Measurements from ENCODE around the gene OR5K1.

Gene OR5K1

DNA sequence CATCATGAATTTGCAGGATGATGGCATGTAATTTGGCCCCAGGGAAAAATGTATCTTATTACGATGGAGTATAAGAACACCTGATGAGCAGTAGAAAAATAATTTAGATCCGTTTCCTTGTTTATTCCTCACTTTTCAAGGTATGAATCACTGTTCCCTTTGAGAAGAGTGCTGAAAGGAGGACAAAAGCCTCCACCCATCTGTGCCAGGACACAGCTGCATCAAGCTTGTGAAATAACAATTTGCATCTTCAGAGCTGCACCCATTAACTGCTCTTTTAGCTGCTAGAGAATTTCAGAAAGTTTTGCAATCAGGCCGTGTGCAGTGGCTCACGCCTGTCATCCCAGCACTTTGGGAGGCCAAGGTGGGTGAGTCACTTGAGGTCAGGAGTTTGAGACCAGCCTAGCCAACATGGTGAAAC is 50.1 kb downstream of the OR5K1 start:
- TF ChIP-seq, protein P1, sequence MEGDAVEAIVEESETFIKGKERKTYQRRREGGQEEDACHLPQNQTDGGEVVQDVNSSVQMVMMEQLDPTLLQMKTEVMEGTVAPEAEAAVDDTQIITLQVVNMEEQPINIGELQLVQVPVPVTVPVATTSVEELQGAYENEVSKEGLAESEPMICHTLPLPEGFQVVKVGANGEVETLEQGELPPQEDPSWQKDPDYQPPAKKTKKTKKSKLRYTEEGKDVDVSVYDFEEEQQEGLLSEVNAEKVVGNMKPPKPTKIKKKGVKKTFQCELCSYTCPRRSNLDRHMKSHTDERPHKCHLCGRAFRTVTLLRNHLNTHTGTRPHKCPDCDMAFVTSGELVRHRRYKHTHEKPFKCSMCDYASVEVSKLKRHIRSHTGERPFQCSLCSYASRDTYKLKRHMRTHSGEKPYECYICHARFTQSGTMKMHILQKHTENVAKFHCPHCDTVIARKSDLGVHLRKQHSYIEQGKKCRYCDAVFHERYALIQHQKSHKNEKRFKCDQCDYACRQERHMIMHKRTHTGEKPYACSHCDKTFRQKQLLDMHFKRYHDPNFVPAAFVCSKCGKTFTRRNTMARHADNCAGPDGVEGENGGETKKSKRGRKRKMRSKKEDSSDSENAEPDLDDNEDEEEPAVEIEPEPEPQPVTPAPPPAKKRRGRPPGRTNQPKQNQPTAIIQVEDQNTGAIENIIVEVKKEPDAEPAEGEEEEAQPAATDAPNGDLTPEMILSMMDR (IDR thresholded peaks at IDR 0.05; ENCODE audit: low read depth, low read length) = no peak
- no peak overlapping the region for H3K4me3 ChIP-seq (ENCODE audit: low read depth, low read length)

DNA sequence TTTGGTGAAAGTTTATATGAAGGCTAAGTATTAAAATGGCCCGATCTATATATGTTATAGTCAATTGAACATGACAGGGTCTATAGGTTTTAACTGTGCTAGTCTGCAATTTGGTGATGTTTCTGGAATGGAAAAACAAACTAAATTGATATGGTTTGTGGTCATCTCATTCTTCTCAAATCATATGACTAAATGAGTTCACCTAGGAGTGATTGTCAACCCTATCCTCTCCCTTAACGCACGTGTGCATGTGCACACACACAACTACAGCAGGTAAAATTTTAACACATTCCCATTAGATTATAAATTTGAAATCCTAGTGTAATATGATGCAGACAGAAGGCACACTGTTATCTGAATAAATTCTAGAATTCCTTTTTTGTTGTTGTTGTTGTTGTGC is 50.7 kb downstream of the OR5K1 start:
- H3K4me3 ChIP-seq (ENCODE audit: low read depth, low read length) = no peak overlapping the region
- TF ChIP-seq, protein P1 (IDR thresholded peaks at IDR 0.05; ENCODE audit: low read depth, low read length) = no peak

DNA sequence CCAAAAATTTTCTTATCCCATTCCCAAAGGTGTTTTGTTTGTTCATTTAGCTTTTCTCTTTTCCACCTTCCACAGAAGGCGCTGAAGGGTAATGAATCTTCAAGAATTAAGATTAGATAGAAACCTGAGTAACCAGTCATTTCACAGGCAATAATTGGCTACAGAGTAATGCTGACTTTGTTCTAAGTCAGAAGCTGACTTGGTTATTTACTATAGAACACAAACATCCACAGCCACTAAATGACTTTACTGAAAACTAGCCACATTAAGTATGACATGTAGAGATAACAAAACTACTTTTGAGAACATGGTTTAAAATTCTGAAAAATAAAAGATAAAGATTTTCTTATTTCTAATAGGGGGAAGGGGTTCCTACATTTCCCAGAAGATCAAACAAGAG is 51.9 kb downstream of the OR5K1 start:
- no peak overlapping the region for H3K4me3 ChIP-seq (ENCODE audit: low read depth, low read length)

DNA sequence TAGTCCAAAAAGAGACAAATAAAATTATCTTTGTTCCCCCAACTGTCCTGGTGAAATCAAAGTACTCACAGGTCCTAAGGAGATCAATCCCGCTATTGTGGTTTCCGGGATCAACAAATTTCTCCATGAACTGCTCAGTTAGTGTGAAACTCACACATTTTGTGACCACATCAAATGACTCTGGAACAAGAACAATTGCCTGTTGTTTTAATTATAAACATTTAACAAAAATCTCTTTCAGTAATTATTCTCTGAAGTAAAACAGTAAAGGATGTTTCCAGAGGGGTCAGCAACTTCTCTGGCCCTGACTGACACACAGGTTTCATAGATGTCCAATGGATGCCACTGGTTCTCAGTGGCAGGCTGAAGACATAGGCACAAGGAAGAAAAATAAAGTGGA is 55.8 kb downstream of the OR5K1 start:
- no peak overlapping the region for H3K4me3 ChIP-seq (ENCODE audit: low read depth, low read length)
- TF ChIP-seq, protein P1 (IDR thresholded peaks at IDR 0.05; ENCODE audit: low read depth, low read length) = no peak

More for the DNA sequence above, 51.9 kb downstream of the OR5K1 start:
- TF ChIP-seq, protein P1 (IDR thresholded peaks at IDR 0.05; ENCODE audit: low read depth, low read length) = no peak

DNA sequence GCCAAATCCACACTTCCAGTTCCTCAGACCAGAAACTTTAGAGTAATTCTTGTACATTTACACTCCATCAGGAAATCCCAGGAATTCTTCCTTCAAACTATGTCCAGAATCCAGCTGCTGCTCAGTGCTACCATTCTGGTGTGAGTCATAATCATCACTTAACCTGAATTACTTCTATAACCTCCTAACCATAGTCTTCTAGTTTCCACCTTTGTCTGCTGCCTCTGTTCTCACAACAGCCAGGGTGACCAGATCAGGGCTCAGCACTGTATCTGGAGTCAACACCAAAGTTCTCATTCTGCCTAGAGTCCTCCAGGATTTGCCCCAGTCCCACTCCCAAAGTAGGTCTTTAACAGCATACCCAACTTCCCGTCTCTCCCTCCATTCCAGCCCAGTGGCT is 56.4 kb downstream of the OR5K1 start:
- TF ChIP-seq, protein P1 (IDR thresholded peaks at IDR 0.05; ENCODE audit: low read depth, low read length) = no peak
- H3K4me3 ChIP-seq (ENCODE audit: low read depth, low read length) = no peak overlapping the region

DNA sequence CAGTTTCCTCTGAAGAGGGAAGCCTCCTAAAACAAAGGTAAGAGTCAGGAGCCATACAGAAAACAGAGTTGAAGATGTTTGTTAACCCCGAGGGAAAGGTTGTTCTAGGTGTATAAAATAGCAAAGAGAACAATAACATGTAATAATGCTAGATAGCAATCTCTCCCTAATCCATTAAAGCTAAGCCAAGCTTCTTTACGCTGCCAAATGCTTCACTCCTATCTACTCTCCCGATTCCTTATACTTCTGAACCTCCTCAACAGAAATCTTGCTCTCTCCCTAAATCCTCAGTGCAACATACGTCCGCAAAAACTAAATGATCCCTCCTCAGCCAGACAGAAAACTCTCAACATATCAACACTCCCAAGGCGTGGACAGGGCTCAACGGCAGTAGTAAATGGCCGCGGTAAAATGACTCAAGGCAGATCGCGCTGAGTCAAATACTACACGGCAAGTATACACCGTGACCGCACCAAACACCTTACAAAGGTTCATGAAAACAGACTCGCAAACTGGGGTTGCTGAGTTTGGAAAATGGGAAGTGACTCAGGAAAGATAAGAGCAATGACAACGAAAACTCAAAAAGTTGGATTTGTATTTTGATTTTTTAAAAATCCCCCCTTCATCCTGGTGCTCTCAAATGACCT is 59.0 kb downstream of the OR5K1 start:
- TF ChIP-seq, protein P1 (IDR thresholded peaks at IDR 0.05; ENCODE audit: low read depth, low read length) = no peak
- H3K4me3 ChIP-seq (ENCODE audit: low read depth, low read length) = peak overlapping the region; percentile 88
